Lower leg skin (tissue), 3 donors: ENCODE measurements around the gene PRRG2.

Source experiments
- POLR2A ChIP-seq, 2 donors: fragments of 450-650 bp; IDR thresholded peaks; one replicate each; pipeline ENCODE4 v1.6.1; 2016 to 2017; ENCODE audit warnings: antibody characterized with exemption in 2 of 2, mild to moderate bottlenecking in 1 of 2, moderate library complexity in 1 of 2
- TF ChIP-seq, protein P1 (sequence below), 3 donors: fragments of 450-650 bp; IDR thresholded peaks; one replicate each; pipeline ENCODE4 v1.5.1; 2016; ENCODE audit warnings: antibody characterized with exemption in 3 of 3, mild to moderate bottlenecking in 3 of 3, moderate library complexity in 2 of 3

DNA sequence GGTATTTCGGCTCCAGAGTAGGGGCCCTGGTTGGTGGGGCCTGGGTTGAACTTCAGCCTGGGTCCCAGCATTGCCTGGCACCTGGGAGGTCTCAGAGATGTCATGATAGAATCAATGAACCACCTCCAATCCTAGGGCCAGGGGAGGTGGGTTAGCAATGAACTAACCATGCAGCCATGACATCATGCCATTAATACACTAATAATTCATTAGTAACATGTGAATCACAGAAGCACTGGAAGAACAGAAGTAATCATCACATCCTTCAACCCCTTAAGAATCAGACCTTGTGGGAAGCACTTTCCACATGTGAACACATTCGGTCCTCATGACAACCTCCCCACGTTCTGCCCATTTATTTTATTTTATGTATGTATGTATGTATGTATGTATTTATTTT, 7.7 kb upstream of the PRRG2 start:
- TF ChIP-seq, protein P1, sequence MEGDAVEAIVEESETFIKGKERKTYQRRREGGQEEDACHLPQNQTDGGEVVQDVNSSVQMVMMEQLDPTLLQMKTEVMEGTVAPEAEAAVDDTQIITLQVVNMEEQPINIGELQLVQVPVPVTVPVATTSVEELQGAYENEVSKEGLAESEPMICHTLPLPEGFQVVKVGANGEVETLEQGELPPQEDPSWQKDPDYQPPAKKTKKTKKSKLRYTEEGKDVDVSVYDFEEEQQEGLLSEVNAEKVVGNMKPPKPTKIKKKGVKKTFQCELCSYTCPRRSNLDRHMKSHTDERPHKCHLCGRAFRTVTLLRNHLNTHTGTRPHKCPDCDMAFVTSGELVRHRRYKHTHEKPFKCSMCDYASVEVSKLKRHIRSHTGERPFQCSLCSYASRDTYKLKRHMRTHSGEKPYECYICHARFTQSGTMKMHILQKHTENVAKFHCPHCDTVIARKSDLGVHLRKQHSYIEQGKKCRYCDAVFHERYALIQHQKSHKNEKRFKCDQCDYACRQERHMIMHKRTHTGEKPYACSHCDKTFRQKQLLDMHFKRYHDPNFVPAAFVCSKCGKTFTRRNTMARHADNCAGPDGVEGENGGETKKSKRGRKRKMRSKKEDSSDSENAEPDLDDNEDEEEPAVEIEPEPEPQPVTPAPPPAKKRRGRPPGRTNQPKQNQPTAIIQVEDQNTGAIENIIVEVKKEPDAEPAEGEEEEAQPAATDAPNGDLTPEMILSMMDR (IDR thresholded peaks at IDR 0.05): no peak
- TF ChIP-seq POLR2A (IDR thresholded peaks at IDR 0.05): no peak
